HS-5 (cell line): ENCODE data around the gene FAM204A.

Source experiments
- DNase-seq: peaks from one replicate; pipeline ENCODE4 v3.0.0-alpha.2; 2012; ENCODE audit warnings: low read depth

FAM204A gene

DNA sequence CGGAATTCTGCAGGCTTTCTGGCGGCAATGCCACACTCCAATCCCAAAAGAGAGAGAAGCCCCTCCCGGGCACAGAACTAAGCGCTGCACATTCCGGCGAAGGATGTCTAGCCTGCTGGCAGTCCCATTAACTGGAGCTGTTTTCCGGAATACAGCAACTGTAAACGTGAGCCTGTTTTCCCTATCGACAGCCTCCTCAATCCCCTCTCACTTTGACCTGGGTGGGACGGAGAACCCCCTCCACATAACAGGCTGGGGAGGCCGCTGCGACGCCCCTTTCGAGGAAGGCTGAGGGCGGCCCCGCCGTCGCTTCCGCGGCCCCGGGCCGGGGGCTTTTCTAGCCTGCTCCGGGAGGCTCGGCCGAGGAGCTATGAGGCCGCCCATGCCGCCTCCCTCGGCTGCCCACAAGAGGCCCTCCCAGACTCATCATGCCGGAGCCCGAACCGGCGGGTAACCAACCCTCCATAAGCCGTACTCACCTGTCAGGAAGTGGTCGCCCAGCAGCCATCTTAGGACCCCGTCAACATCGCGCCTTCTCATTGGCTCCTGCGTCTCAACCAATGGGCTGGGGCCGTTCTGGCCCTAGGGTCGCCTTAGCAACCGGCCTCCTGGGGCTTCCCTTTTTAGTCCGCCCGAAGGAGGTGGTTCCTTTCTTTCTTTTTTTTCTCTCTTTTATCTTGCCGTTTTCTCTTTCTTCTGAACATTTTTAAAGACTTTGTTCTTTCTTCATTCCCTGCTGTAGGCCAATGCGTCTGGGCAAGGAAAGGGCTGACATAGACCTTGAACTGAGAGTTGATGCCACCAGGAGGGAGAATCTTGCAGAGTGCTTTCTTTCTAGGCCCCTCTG, at the start of gene FAM204A:
Gene FAM204A, minus strand, starts transcription at position 534 of the 847 bp plus-strand sequence. CDS start 5,909 bp downstream, outside the sequence.
- DNase-seq = peak; percentile 74

DNA sequence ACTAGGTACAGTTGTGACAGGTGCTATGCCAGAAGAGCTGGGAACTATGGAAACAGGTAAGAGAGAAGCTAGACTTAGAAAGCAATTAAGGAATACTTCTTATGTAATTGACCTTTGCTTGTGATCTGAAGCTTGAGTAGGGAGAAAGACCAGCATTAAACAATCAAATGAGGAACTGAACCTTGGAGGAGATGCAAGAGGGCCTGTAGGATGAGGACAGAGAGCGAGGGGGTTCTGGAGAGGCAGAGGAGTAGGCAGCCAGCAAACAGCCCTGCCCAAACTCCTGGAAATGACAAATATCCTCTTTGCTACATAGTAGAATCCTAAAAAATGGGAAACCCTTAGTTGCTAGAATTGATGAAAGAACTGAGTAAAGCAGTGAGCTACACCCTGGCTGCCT, 41.6 kb upstream of the FAM204A start:
- no peak for DNase-seq

GRCh38 chr10:118383063-118383689, 41.1 kb upstream of the FAM204A start:
- DNase-seq = no peak

DNA sequence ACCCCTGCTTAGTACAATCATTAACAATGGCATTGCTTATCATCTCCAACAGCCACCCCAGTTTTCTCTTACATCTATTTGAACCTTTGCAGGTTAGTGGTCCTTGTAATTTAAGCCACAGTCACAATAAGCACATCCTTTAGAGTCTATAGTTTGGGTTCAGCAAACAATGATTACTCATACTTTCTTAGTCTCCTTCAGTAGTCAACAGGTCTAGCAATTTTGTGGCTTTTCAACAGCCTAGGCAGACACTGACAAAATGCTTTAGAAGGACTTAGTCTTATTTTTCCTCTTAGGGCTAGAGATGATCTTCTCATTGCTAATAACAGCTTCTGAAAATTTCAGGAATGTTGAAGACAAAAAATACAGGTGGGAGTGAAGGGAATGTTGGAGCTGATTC, 32.3 kb upstream of the FAM204A start:
- no peak for DNase-seq

DNA sequence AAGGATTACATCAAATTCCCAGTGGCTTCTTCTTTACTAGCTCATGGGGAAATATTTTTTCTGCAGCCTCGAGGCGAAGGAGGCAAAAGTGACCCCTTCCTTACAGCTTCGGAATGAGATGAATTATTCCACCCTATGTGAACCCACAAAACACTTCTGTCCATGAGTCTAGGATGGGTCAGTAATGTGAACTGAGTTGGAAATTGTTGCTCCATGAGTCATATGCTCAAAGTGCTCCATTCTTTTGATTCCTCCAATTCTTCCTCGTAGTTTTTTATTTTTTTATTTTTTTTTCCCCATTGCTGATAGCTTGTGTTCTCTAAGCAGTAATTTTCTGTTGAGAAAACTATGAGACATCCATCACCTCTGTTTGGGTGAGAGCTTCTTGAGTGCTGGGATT, 31.7 kb upstream of the FAM204A start:
- DNase-seq = peak; percentile 56

DNA sequence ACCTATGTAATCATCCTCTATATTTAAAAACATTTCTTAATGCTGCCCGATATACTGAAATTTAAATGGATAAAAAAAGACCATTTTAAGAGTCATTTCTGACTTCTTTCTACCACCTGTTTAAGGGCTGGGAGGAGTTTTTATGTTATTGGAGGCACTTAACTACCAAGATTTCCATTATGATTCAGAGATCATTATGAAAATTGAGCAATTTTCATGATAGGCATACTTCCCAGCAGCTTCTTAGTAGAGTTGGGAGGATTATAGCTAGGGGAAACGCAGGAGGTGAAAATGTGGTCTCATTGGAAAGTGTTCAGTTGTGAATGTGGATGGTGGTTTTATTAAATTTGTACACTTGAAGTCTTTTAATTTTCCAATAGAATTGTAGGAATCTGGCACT, 28.4 kb upstream of the FAM204A start:
- no peak for DNase-seq

DNA sequence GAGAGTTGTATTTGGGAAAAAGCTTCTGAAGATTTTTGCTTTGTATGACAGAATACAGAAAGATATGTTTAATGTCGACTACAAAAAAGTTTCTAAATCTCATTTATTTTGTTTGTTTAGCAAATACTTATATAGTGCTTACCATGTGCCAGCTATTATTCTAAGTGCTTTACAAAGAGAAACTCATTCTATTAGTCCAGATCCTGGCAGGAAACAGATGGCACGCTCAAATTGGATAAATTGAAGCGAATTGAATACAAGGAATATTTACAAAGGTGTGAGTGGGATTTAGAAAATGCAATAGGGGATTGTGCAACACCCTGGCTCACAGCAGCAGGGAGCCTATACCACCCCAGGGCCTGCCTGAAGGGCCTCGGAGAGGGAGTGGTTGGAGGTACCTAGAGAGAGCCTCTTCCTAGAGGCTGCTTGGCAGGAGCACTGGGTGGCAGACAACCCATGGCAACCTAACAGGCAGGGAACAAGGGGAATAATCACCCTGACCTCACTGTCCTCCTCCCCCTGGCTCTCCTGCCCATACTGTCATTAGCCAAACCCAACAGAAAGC, 27.6 kb upstream of the FAM204A start:
- DNase-seq = no peak

DNA sequence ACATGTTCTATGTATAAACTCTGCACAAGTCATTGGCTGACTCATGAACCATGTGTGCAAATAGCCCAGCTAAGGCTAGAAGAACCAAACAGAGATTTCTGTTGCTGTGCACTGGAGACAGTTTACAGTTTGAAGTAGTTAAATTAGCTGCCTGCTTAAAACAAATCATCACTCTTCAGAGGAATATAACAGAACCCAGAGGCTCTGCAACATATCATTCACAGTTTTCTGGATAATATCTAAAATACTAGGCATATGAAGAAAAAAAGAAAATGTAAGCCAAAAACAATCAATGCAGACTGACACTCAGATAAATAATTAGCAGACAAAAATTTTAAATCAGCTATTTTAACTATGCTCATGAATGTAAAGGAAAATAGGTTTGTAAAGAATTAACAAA, 23.6 kb upstream of the FAM204A start:
- no peak for DNase-seq

GRCh38 chr10:118362103-118362502, 20.0 kb upstream of the FAM204A start:
- DNase-seq = no peak

- no peak for DNase-seq
These were observed 16.2 kb upstream of the FAM204A start for GRCh38 chr10:118358327-118358726.

GRCh38 chr10:118357841-118358240, 15.7 kb upstream of the FAM204A start:
- DNase-seq = no peak

DNA sequence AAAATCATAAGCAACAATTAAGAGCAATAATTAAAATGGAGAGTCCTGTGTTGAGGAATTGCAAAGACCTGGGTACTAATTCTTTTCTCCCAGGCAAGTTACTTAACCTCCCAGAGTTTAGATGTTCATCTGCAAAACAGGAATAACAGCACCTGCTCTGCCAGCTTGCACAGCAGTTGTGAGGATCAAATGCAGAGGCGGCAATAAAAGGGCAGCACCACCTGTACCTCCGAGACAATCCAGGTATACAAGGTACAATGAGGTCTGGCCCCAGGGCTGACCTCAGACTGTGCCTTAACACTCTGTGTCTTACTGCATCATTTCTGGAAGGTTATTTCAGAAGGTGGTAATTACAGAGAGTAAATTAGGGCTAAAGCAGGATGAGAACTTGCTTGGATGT, 14.5 kb upstream of the FAM204A start:
- no peak for DNase-seq

GRCh38 chr10:118355234-118355633, 13.1 kb upstream of the FAM204A start:
- no peak for DNase-seq

DNA sequence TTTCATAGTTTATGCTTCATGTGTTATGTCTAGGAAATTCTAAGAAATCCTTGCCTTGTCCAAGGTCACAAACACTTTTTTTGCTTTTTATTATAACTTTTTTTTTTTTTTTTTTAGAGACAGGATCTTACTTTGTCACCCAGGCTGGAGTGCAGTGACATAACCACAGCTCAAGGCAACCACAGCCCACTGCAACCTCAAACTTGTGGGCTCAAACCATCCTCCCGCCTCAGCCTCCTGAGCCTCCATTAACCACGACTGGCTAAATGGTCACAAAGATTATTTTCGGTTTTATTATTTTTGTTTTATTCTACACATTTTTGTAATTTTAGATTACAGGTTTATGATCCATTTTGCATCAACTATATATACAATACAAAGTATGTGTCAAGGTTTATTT, 7.1 kb upstream of the FAM204A start:
- DNase-seq = no peak

GRCh38 chr10:118343549-118343948, 1.4 kb upstream of the FAM204A start:
- no peak for DNase-seq

DNA sequence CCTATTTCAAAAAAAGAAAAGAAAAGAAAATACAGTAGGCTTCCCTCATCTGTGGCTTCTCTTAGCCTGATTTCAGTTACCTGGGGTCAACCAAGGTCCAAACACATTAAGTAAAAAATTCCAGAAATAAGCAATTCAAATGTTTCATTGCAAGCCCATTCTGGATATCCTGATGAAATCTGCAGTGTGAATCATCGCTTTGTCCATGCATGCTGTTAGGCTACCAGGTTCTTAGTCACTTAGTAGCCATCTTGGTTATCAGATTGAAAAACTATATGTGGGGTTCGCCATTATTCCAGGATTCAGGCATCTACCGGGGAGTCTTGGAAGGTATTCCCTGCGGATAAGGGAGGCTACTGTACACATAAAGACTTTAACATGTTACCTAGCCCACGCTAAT, 991 bp upstream of the FAM204A start:
- peak; percentile 22 for DNase-seq

DNA sequence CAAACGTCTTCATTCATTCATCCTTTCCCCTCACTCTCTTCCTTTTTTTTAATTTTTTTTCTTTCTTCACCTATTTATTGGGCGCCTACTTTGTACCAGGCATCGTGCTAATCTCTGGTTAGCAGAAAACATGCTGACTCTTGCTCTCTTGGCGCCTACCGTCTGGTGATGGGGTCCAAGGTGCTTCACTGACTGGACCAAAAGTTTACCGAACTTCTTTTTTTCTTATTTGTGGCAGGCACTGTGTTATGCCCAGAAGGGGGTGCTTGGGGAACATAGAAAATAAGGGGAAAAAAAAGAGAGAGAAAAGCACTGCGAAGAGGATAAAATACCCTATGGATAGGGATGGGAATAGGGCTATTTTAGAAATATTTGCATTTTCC, 505 bp upstream of the FAM204A start:
- peak; percentile 1 for DNase-seq

DNA sequence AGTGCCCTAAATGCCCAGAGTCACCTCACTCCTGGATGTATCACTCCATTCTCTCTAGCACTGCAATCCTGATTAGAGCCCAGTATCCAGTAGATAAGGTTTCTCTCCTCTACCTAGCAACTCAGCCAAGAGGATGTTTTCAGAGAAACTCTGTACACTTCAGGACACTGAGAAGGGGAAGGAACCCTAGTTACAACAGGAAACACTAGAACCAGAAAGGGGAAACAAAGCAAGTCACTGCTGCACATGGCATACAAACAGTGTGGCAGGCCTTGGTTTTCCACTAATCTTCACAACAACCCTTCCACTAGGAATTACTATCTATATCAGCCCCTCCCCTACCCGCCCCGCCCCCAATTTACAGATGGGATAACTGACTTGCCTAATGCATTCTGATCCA, 1.6 kb downstream of the FAM204A start:
- DNase-seq = no peak

GRCh38 chr10:118339111-118339510, 3.0 kb downstream of the FAM204A start:
- no peak for DNase-seq

- DNase-seq = no peak
These were observed 4.8 kb downstream of the FAM204A start for GRCh38 chr10:118337356-118337755.

- DNase-seq = no peak
These were observed 8.3 kb downstream of the FAM204A start for GRCh38 chr10:118333871-118334270.

DNA sequence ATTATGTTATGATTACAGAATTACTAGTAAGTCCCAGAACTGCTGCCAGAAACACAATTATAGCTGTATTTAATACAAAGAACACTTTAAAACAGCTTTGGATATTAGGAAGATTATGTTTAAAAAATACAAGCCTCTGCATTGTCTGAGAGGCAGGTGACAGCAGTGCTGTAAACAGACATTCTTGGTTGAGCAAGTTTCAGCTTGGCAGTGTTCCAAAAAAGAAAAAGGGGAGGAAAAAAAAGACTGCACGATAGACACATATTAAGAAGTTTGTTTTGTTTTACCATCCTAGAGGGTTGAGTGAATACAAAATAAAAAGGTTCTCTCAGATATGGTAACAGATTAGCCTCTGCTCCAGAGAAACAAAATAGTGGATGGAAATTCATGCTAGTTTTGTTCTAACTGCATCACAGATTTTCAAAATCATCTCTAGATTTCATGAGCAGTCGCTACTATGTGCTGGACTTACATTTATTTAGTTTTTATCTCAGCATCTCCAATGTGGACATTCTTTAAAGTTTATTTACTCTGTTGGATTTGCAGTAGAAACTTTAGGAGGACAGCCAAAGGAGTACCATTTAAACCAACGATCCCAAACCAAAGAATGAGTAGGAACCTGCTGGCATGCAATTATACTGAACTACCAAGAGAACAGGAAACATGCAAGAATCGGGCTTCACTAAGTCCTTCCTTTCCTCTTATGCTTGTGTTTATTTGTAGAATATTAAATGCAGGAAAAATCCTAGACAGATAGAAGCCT, 9.0 kb downstream of the FAM204A start:
- no peak for DNase-seq

- no peak for DNase-seq
These were observed 9.9 kb downstream of the FAM204A start for GRCh38 chr10:118332236-118332635.
